Left ventricle myocardium inferior (tissue), 1 donor: Measurements from ENCODE around the gene SGMS1. TPM values are rescaled to one million over a fixed set of nuclear protein-coding genes. Genes with fewer than 3 reads are reported as not detected.

Experiments
- DNase-seq: peaks from one replicate; pipeline ENCODE4 v3.0.0-alpha.2; 2020
- H3K27ac ChIP-seq: fragments of 200-600 bp; replicated peaks from 2 replicates; pipeline ENCODE4 v1.8.0; 2021
- H3K27me3 ChIP-seq: fragments of 200-600 bp; 2 replicates; pipeline ENCODE4 v1.8.0; 2021; ENCODE audit warnings: low read depth
- H3K36me3 ChIP-seq: fragments of 200-600 bp; 2 replicates; pipeline ENCODE4 v1.8.0; 2021
- H3K4me1 ChIP-seq: fragments of 200-600 bp; 2 replicates; pipeline ENCODE4 v1.8.0; 2021
- H3K4me3 ChIP-seq: fragments of 200-600 bp; 2 replicates; pipeline ENCODE4 v1.8.0; 2021; ENCODE audit warnings: mild to moderate bottlenecking, moderate library complexity
- H3K9me3 ChIP-seq: fragments of 200-600 bp; replicated peaks from 2 replicates; pipeline ENCODE4 v1.8.0; 2021
- intact Hi-C: fragments of 100-400 bp; cut with micrococcal nuclease; formaldehyde crosslinking; loops from one replicate; pipeline ENCODE4 v1.11.0; 2022
- total RNA-seq: library from RNA; stranded (reverse); fragmentation: NEBNext Ultra II Directional; extraction: Animal tissue kit (Norgen Biotek cat#: 25700); gene quantifications from one replicate; pipeline ENCODE4 v1.2.1, GENCODE V29; 2021
- TF ChIP-seq, protein P1 (sequence below): fragments of 200-600 bp; IDR thresholded peaks from 2 replicates; pipeline ENCODE4 v1.8.0; 2021; ENCODE audit warnings: antibody characterized with exemption, mild to moderate bottlenecking, borderline replicate concordance
- donor health status: DM: no; HTN: yes; CAD: no; lungs with severe emphysema.

SGMS1 gene
- total RNA-seq, 1 donor from 2014 or later, result 18.6 TPM

DNA sequence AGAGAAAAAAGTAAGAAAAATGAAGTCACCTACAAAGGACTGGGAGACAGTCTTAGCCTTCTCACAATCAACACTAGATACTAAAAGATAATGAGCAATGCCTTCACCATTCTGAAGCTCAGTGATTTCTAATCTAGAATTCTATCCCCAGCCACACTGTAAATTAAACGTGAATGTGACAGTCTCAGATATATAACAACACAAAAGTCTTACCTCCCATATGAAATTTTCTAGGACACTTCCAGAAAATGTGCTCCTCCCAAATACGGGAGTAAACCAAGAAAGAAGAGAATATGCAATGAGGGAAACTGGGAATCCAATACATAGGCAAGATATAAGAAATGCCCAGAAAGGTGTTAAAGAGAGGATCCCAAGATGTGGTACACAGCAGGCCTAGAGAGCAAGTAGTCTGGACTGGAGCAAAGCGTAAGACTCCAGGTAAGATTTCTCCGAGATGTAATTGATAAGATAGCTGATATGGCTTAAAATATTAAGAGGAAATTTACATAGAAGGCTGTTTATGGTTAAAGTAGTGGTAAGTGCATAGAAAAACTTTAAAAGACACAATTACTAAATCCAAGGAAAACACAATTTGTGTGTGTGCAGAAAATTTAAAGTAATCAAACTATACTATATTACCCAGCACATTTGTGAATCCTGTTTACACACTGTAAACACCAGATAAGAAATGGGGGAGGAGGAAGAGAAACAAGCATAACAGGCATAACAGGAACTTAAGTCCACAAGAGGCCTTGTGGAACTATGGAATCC is 44.1 kb downstream of the SGMS1 start:
- TF ChIP-seq, protein P1, sequence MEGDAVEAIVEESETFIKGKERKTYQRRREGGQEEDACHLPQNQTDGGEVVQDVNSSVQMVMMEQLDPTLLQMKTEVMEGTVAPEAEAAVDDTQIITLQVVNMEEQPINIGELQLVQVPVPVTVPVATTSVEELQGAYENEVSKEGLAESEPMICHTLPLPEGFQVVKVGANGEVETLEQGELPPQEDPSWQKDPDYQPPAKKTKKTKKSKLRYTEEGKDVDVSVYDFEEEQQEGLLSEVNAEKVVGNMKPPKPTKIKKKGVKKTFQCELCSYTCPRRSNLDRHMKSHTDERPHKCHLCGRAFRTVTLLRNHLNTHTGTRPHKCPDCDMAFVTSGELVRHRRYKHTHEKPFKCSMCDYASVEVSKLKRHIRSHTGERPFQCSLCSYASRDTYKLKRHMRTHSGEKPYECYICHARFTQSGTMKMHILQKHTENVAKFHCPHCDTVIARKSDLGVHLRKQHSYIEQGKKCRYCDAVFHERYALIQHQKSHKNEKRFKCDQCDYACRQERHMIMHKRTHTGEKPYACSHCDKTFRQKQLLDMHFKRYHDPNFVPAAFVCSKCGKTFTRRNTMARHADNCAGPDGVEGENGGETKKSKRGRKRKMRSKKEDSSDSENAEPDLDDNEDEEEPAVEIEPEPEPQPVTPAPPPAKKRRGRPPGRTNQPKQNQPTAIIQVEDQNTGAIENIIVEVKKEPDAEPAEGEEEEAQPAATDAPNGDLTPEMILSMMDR, result no peak
- peaks cover 76% of the 10 kb centered on the region for H3K4me1 ChIP-seq
- intact Hi-C loops, result no loop called here
- H3K27ac ChIP-seq, result no peak overlapping the region
- DNase-seq, result no peak
- no peaks in the 10 kb centered on the region for H3K27me3 ChIP-seq
- no peaks in the 10 kb centered on the region for H3K9me3 ChIP-seq
- H3K36me3 ChIP-seq, result no peaks in the 10 kb centered on the region
- no peak overlapping the region for H3K4me3 ChIP-seq

DNA sequence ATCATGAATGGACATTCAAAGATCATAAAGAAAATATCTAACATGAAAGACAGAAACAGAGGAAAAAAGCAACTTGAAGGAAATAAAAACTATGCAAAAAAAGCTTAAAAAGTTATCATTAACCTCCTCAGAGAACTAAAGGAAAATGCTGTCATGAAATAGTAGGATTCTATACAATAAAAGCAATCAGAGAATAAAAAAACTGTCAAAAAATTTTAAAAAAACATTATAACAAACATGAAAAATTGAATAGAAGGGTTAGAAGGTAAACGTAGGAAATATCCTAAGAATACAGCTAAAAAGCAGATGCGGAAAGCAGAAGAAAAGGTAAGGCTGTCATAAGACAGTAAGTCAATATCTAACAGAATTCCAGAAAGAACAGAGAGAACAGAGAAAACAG is 44.8 kb downstream of the SGMS1 start:
- TF ChIP-seq, protein P1, result no peak
- DNase-seq, result no peak
- H3K4me1 ChIP-seq, result peaks cover 76% of the 10 kb centered on the region
- no peak overlapping the region for H3K4me3 ChIP-seq
- H3K27ac ChIP-seq, result peak overlapping the region; percentile 78
- H3K9me3 ChIP-seq, result no peaks in the 10 kb centered on the region
- H3K36me3 ChIP-seq, result no peaks in the 10 kb centered on the region
- intact Hi-C loops, result no loop called here
- no peaks in the 10 kb centered on the region for H3K27me3 ChIP-seq

DNA sequence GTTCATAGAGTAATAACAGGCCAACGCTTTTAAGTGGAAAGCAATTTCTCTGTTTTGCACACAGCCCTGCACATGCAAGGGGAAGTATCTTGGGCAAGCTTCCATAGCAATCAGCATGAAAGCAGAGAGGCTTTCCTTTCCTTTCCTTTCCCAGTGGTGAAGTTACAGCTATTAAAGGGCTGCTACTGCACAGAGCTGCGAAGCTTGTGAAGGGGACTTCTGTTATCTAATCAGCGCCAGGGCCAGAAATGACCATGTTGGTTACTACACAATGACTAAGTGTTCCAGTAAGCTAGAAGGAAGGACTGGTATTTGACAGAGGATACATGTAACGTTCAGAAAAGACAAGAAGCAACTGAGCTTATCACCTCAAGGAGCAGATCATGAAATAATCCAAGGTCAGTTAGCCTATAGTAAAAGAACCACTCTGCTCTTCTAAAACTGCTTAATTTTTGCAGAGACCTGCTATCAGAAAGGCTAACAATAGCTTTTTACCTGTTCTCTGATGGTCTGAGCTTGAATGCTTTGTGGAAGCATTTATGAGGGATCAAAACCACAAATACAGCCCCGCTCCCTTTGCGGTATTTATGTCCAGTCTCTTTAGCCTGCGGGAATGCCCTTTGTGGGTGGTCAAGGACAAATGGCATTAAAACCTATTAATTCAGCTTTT is 45.9 kb downstream of the SGMS1 start:
- intact Hi-C loops, result no loop called here
- Histone ChIP-seq H3K36me3 (no peaks in the 10 kb centered on the region), H3K27me3 (no peaks in the 10 kb centered on the region), H3K4me3 (peak overlapping the region; percentile 40), H3K4me1 (peaks cover 72% of the 10 kb centered on the region), H3K27ac (peak overlapping the region; percentile 78), H3K9me3 (no peaks in the 10 kb centered on the region)
- no peak for DNase-seq
- TF ChIP-seq, protein P1, result no peak

DNA sequence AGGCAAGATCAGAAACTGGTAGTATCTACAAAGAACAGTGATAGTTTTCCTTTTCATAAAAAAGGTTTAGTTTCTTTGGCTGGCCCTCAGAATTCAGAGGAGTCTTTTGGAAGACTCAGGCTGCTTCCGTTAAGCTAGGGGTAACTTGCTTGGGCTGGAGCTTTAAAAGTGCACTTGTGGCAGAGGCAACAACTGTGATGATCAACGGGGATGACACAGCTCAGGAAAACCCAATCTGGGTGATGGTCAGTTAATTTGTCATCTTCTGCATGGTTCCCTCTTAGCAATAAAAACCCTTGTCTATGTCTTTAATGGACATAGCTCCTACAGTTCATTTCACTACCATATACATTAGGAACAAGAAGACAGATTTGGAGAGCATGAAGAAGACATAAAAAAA is 46.7 kb downstream of the SGMS1 start:
- no peak for DNase-seq
- no peaks in the 10 kb centered on the region for H3K36me3 ChIP-seq
- H3K27ac ChIP-seq, result peak overlapping the region; percentile 78
- H3K4me1 ChIP-seq, result peaks cover 72% of the 10 kb centered on the region
- intact Hi-C loops, result no loop called here
- no peaks in the 10 kb centered on the region for H3K27me3 ChIP-seq
- no peak overlapping the region for H3K4me3 ChIP-seq
- no peaks in the 10 kb centered on the region for H3K9me3 ChIP-seq
- TF ChIP-seq, protein P1, result no peak

DNA sequence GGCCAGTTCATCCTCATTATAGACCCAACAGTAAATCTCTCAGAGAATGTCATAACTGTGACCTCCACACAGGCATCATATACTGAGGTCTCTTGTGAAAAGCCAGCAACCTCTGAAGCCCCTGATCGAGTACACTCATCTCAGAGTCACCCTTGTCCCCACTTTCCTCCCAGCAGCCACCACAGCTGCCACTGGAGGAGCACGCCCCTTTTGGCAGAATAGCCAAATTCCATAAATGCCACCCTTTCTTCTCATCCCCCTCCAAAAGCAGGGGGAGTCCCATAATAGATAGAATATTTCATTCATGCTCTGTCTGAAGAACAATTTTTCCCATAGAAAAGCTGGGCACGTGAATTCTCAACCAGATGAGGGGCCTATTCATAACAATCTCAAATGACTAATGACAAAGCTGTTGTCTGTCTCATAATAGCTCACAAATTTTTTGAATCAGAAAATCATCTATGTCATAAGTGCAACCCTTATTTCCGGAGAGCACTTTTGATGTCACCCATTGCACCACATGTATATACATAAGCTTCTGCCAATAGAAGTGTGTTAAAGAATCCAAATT is 47.4 kb downstream of the SGMS1 start:
- DNase-seq, result no peak
- intact Hi-C loops, result no loop called here
- TF ChIP-seq, protein P1, result no peak
- no peaks in the 10 kb centered on the region for H3K36me3 ChIP-seq
- H3K27me3 ChIP-seq, result no peaks in the 10 kb centered on the region
- H3K27ac ChIP-seq, result peak overlapping the region; percentile 78
- peaks cover 71% of the 10 kb centered on the region for H3K4me1 ChIP-seq
- H3K4me3 ChIP-seq, result no peak overlapping the region
- H3K9me3 ChIP-seq, result no peaks in the 10 kb centered on the region
